Gastroesophageal sphincter (tissue), 4 donors: ENCODE measurements around the gene C8G. TPM values are rescaled to one million over a fixed set of nuclear protein-coding genes. Genes with fewer than 3 reads are reported as not detected.

Source experiments
- ATAC-seq: fragments of 150-250 bp; one replicate; pipeline ENCODE4 v1.9.1; 2016; ENCODE audit warnings: mild to moderate bottlenecking, moderate library complexity
- H3K27ac ChIP-seq, 4 donors: fragments of 200-600 bp; sonication (generic) in 3 of 4; 1 replicate in 3 of 4; 2 replicates in 1 of 4; pipeline ENCODE4 v1.5.1; 2016 to 2019
- H3K27me3 ChIP-seq: fragments of 200-600 bp; sonication (generic); one replicate; pipeline ENCODE4 v1.5.1; 2019
- H3K36me3 ChIP-seq, 2 donors: fragments of 200-600 bp; sonication (generic); one replicate each; pipeline ENCODE4 v1.5.1; 2019; ENCODE audit warnings: control low read depth in 1 of 2
- H3K4me1 ChIP-seq, 3 donors: fragments of 200-600 bp; sonication (generic); 1 replicate in 2 of 3; 2 replicates in 1 of 3; pipeline ENCODE4 v1.5.1; 2016 to 2019; ENCODE audit warnings: control low read depth in 2 of 3
- H3K4me3 ChIP-seq, 2 donors: fragments of 200-600 bp; sonication (generic); one replicate each; pipeline ENCODE4 v1.5.1; 2019; ENCODE audit warnings: mild to moderate bottlenecking in 1 of 2, moderate library complexity in 1 of 2
- H3K9me3 ChIP-seq, 3 donors: fragments of 200-600 bp; sonication (generic); one replicate each; pipeline ENCODE4 v1.5.1; 2017 to 2019; ENCODE audit warnings: control low read depth in 2 of 3
- EP300 ChIP-seq: sonication (generic); formaldehyde crosslinking; IDR thresholded peaks from one replicate; pipeline ENCODE4 v1.6.1; 2017; ENCODE audit warnings: antibody characterized with exemption, mild to moderate bottlenecking
- POLR2A ChIP-seq, 2 donors: fragments of 450-650 bp; IDR thresholded peaks; one replicate each; pipeline ENCODE4 v1.6.1; 2017; ENCODE audit warnings: antibody characterized with exemption in 2 of 2, mild to moderate bottlenecking in 2 of 2, moderate library complexity in 1 of 2
- POLR2AphosphoS5 ChIP-seq: sonication (generic); formaldehyde crosslinking; IDR thresholded peaks from one replicate; pipeline ENCODE4 v1.6.1; 2017; ENCODE audit warnings: antibody characterized with exemption
- WGBS, 2 donors: methylation state at CpG; one replicate each; pipeline ENCODE4 v1.1.5; 2018; ENCODE audit warnings: low coverage in 1 of 2; 5-methylcytosine and 5-hydroxymethylcytosine counted together
- total RNA-seq, 4 donors: library from RNA; depleted of rRNA; stranded (reverse); fragments of >200 nt; gene quantifications; one replicate each; pipeline ENCODE4 v1.1.0, GENCODE V29; 2016
- TF ChIP-seq, protein P1 (sequence below), 4 experiments: fragments of 200-600 bp in 2 of 4; fragments of 450-650 bp in 2 of 4; sonication (generic) in 1 of 4; IDR thresholded peaks; one replicate each; pipeline ENCODE4 v1.5.1; 2017 to 2019; ENCODE audit warnings: antibody characterized with exemption in 4 of 4, mild to moderate bottlenecking in 2 of 4, moderate library complexity in 2 of 4

C8G gene
- total RNA-seq, 4 donors from 2014 or later: not detected

DNA sequence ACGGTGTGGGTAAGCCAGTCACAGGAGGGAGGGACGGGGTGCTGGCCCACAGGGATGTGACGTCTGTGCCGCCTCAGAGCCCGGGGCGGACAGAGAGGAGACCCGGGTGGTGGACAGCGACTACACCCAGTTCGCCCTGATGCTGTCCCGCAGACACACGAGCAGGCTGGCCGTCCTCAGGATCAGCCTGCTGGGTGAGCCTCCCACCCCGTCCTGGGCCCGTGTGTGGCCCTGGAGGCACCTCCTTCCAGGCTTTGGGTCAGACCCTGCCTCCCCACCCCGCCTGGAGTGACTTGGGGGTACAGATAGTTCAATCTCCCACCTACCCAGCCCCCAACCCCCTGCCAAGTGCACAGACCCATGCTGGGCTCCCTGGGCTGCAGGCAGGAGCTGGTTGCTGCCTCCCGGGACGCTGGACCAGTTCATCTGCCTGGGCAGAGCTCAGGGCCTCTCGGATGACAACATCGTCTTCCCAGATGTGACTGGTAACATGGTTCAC is 8.8 kb downstream of the C8G start:
- H3K36me3 ChIP-seq: no peaks in the 10 kb centered on the region
- no CpG with 5 or more reads among the region's 19 CpGs for WGBS, 2 donors
- H3K9me3 ChIP-seq: no peaks in the 10 kb centered on the region
- ATAC-seq: no peak
- H3K4me3 ChIP-seq: no peak overlapping the region
- H3K4me1 ChIP-seq: peaks cover 0 to 19% (median 8%) of the 10 kb centered on the region in 3 donors
- no peak overlapping the region for H3K27ac ChIP-seq
- H3K27me3 ChIP-seq: peaks cover 1% of the 10 kb centered on the region
- TF ChIP-seq, protein P1, sequence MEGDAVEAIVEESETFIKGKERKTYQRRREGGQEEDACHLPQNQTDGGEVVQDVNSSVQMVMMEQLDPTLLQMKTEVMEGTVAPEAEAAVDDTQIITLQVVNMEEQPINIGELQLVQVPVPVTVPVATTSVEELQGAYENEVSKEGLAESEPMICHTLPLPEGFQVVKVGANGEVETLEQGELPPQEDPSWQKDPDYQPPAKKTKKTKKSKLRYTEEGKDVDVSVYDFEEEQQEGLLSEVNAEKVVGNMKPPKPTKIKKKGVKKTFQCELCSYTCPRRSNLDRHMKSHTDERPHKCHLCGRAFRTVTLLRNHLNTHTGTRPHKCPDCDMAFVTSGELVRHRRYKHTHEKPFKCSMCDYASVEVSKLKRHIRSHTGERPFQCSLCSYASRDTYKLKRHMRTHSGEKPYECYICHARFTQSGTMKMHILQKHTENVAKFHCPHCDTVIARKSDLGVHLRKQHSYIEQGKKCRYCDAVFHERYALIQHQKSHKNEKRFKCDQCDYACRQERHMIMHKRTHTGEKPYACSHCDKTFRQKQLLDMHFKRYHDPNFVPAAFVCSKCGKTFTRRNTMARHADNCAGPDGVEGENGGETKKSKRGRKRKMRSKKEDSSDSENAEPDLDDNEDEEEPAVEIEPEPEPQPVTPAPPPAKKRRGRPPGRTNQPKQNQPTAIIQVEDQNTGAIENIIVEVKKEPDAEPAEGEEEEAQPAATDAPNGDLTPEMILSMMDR (IDR thresholded peaks at IDR 0.05): no peak

DNA sequence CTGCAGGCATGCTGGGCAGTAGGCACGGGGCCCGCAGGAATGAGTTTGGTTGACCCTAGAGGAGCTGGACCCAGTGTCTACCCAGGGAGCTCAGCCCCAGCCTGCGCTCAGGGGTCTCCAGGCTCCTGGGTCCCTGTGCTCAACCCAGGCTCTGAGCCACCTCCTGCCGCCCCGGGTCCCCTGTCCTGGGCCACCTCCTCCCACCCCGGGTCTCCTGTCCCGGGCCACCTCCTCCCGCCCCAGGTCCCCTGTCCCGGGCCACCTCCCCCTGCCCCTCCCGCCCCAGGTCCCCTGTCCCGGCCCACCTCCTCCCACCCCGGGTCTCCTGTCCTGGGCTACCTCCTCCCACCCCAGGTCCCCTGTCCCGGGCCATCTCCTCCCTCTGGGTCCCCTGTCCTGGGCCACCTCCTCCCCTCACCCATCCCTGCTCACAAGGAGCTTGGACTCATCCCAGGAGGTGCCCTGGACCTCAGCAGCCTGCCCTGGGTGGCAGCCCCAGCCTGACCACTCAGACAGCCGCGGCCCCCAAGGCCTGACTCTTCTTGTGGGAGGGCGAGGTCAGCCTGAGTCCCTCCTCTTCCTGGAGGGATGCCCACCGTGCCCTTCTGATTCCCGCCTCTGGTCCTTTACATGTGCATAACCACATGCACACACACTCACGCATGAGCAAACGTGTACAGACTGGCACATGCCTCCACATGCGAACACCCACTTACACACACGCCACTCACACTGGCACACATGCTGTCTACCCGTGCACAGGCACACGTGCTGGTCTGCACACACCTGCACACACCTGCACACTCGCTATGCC is 9.4 kb downstream of the C8G start:
- Histone ChIP-seq H3K9me3 (no peaks in the 10 kb centered on the region), H3K36me3 (no peaks in the 10 kb centered on the region), H3K4me3 (no peak overlapping the region), H3K27me3 (peaks cover 7% of the 10 kb centered on the region), H3K4me1 (peaks cover 0 to 12% (median 4%) of the 10 kb centered on the region in 3 donors), H3K27ac (no peak overlapping the region)
- ATAC-seq: no peak
- no peak for TF ChIP-seq POLR2AphosphoS5
- TF ChIP-seq, protein P1 (IDR thresholded peaks at IDR 0.05): no peak
- no peak for TF ChIP-seq EP300
- TF ChIP-seq POLR2A (IDR thresholded peaks at IDR 0.05): no peak
- 86% methylated on average over 10 of the region's 25 CpGs; no CpG with 5 or more reads in 1 of the 2 donors for WGBS, 2 donors

DNA sequence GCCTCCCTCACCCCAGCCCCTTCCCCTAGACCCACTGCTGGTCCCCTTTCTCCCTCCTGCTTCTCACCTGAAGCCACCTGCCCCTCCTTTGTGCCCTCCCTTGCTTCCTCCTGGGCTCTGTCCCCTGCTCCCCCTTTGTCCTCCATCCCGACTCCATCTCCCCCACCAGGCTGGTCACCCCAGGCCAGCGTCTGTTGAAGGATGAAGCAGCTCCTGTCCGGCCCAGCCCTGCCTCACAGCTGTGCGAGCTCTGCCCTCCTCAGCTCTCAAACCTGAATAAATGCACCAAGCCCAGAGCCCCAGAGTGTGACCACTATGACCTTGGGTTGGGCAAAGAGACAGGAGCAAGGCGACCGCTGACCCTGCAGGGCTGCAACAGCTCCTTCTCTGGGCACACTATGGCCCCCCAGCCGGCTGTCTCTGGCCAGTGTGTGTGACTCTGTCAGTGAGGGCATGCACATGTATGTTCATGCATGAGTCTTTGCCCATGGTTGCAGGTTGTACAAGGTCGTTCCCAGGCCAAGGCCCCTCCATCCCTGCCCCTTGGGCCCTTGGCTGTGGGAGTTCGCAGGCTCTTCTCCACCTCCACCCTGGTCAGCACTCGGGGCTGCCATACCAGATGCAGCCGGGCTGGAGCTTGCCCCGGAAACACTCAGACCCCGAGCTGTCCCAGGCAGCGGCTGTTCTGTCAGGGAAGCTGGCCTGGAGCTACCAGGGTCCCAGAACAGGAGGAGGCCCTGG is 10.3 kb downstream of the C8G start:
- H3K36me3 ChIP-seq: no peaks in the 10 kb centered on the region
- H3K27ac ChIP-seq: no peak overlapping the region
- peaks cover 12% of the 10 kb centered on the region for H3K27me3 ChIP-seq
- 92% methylated on average over 5 of the region's 14 CpGs; no CpG with 5 or more reads in 1 of the 2 donors for WGBS, 2 donors
- no peak for ATAC-seq
- no peaks in the 10 kb centered on the region for H3K9me3 ChIP-seq
- H3K4me1 ChIP-seq: peaks cover 0 to 5% (median 2%) of the 10 kb centered on the region in 3 donors
- H3K4me3 ChIP-seq: no peak overlapping the region
- TF ChIP-seq POLR2AphosphoS5: no peak
- TF ChIP-seq, protein P1 (IDR thresholded peaks at IDR 0.05): no peak
- no peak for TF ChIP-seq EP300
- TF ChIP-seq POLR2A (IDR thresholded peaks at IDR 0.05): no peak

DNA sequence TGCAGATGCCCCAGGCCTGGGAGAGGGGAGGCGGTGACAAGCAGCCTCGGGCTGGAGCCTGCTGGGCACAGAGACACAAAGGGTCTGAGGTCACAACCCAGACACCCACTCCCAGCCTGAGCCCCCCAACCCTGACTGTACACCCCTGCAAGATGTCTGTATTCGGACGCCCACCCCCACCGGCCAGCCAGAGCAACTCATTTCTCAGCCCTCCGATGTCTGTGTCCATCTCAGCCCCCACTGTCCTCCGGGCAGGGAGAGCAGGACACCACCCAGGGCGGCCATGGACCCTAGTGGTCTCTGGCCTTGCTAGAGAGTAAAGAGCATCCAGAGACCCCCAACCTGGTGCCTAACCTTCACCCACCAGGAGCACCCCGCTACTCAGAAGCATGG is 10.9 kb downstream of the C8G start:
- TF ChIP-seq POLR2AphosphoS5 (no peak), POLR2A (IDR thresholded peaks at IDR 0.05) (no peak), EP300 (no peak)
- TF ChIP-seq, protein P1 (IDR thresholded peaks at IDR 0.05): no peak
- no peak overlapping the region for H3K4me3 ChIP-seq
- no peaks in the 10 kb centered on the region for H3K36me3 ChIP-seq
- no CpG with 5 or more reads among the region's 9 CpGs for WGBS, 2 donors
- no peaks in the 10 kb centered on the region for H3K9me3 ChIP-seq
- no peaks in the 10 kb centered on the region for H3K4me1 ChIP-seq
- no peak overlapping the region for H3K27ac ChIP-seq
- ATAC-seq: no peak
- peaks cover 12% of the 10 kb centered on the region for H3K27me3 ChIP-seq
